K562 (cell line): ENCODE results near the gene TMF1. TPM values are rescaled to one million over a fixed set of nuclear protein-coding genes. Genes with fewer than 3 reads are reported as not detected.

Experiments used
- DMBX1 ChIP-seq: fragments of 250-450 bp; sonication (Bioruptor Pico); IDR thresholded peaks from 2 replicates; pipeline ENCODE4 v1.8.0; 2022; ENCODE audit warnings: inconsistent platforms, mild to moderate bottlenecking, moderate library complexity, borderline replicate concordance
- KLF13 ChIP-seq: fragments of 450-650 bp; IDR thresholded peaks from 2 replicates; pipeline ENCODE4 v1.6.1; 2016; ENCODE audit warnings: missing genetic modification characterization, low read depth, mild to moderate bottlenecking, missing compliant biosample characterization, moderate library complexity, borderline replicate concordance
- LEF1 ChIP-seq: fragments of 450-650 bp; IDR thresholded peaks from 2 replicates; pipeline ENCODE4 v1.6.1; 2016; ENCODE audit warnings: mild to moderate bottlenecking
- TAF1 ChIP-seq: IDR thresholded peaks from 2 replicates; pipeline ENCODE4 v1.6.1; 2011; ENCODE audit warnings: mild to moderate bottlenecking, low read length, moderate library complexity; ENCODE audit not compliant: insufficient read depth, control insufficient read depth, severe bottlenecking; ENCODE audit errors: extremely low read depth
- polyA plus RNA-seq, 8 experiments: library from polyadenylated mRNA; depleted of rRNA in 4 of 8; stranded (reverse) in 5 of 8; unstranded in 3 of 8; fragments of >200 nt; fragmentation: Nextera tagmentation in 2 of 8; fragmentation: Illumina TruSeq in 1 of 8; extraction: Ambion mirVana in 2 of 8; extraction: Trizol in 1 of 8; gene quantifications; 2 replicates each; pipeline versions ENCODE4 v1.2.1 to v1.2.3, GENCODE V29; 2011 to 2014; ENCODE audit warnings: inconsistent platforms in 1 of 8, missing spikeins in 1 of 8
- total RNA-seq, 7 experiments: library from RNA; depleted of rRNA in 6 of 7; stranded (reverse); fragments of >200 nt in 6 of 7; fragmentation: Illumina TruSeq in 2 of 7; extraction: Trizol in 2 of 7; gene quantifications; 2 replicates each; pipeline versions ENCODE4 v1.2.1 to v1.2.3, GENCODE V29; 2011 to 2021; ENCODE audit warnings: low replicate concordance in 1 of 7
- TF ChIP-seq, protein P1 (sequence below): fragments of 250-450 bp; sonication (Bioruptor Pico); IDR thresholded peaks from 2 replicates; pipeline ENCODE4 v1.9.0; 2021; ENCODE audit warnings: mild to moderate bottlenecking, inconsistent platforms
- TF ChIP-seq, protein P2 (sequence below), 2 experiments: IDR thresholded peaks; 2 replicates each; pipeline ENCODE4 v1.6.1; 2011; ENCODE audit warnings: borderline replicate concordance in 1 of 2, control low read depth in 1 of 2, low read depth in 1 of 2, low read length in 1 of 2, mild to moderate bottlenecking in 1 of 2, mixed read lengths in 1 of 2, moderate library complexity in 1 of 2; ENCODE audit not compliant: insufficient read depth in 1 of 2, insufficient read length in 1 of 2, poor library complexity in 1 of 2, severe bottlenecking in 1 of 2; ENCODE audit errors: extremely low read depth in 1 of 2
- TF ChIP-seq, protein P3 (sequence below), 3 experiments: IDR thresholded peaks in 2 of 3; conservative IDR thresholded peaks in 1 of 3; 2 replicates each; pipeline ENCODE4 v1.5.1; 2011 to 2012; ENCODE audit warnings: low read length in 3 of 3, mild to moderate bottlenecking in 3 of 3, control low read depth in 2 of 3, improper control_type of control experiment in 1 of 3, inconsistent platforms in 1 of 3, low read depth in 1 of 3, mixed read lengths in 1 of 3, moderate library complexity in 1 of 3; ENCODE audit not compliant: insufficient read depth in 2 of 3
- TF ChIP-seq, protein P4 (sequence below): fragments of 450-650 bp; IDR thresholded peaks from 2 replicates; pipeline ENCODE4 v1.6.1; 2017; ENCODE audit warnings: antibody characterized with exemption, mild to moderate bottlenecking

TMF1 gene
- total and polyA plus RNA-seq, 9 of the 15 experiments (the other 6 are each of a cell fraction or from before 2014, with no cell fraction given): 3.1 to 13.9 (median 10.3) TPM

DNA sequence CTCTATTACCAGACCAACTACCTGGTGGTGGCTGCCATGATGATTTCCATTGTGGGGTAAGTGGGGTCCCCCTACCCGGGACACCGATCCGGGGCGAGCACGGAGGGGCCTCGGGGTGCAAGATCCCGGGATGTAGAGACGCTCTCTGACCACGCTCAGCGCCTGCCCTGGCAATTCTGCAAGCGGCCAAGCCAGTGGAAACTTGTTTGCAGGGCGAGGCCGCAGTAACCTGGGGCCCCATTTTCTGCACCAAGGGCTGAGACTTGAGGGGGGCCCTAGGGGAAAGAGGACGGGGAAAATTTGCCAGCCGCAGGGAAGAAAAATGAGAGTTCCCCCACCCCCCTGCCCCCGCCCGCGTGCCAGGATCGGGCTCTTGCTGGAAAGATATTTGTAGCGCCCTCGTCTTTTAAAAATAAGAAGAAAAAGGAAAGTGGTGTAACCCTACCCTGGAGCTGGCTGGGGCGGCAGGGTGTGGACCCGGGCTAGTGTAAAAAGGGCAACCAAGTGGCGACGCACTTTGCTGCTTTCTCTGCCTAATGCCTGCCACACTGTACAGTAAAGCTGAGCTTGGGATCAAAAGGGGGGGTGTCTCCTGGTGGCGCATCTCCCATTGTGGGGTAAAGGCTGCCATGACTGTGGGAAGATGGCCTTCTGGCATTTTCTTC lies 33.2 kb upstream of the TMF1 start (continued):
- TF ChIP-seq, protein P1, sequence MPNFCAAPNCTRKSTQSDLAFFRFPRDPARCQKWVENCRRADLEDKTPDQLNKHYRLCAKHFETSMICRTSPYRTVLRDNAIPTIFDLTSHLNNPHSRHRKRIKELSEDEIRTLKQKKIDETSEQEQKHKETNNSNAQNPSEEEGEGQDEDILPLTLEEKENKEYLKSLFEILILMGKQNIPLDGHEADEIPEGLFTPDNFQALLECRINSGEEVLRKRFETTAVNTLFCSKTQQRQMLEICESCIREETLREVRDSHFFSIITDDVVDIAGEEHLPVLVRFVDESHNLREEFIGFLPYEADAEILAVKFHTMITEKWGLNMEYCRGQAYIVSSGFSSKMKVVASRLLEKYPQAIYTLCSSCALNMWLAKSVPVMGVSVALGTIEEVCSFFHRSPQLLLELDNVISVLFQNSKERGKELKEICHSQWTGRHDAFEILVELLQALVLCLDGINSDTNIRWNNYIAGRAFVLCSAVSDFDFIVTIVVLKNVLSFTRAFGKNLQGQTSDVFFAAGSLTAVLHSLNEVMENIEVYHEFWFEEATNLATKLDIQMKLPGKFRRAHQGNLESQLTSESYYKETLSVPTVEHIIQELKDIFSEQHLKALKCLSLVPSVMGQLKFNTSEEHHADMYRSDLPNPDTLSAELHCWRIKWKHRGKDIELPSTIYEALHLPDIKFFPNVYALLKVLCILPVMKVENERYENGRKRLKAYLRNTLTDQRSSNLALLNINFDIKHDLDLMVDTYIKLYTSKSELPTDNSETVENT: no peak
- TF ChIP-seq, protein P2, sequence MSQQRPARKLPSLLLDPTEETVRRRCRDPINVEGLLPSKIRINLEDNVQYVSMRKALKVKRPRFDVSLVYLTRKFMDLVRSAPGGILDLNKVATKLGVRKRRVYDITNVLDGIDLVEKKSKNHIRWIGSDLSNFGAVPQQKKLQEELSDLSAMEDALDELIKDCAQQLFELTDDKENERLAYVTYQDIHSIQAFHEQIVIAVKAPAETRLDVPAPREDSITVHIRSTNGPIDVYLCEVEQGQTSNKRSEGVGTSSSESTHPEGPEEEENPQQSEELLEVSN (IDR thresholded peaks at IDR 0.05; ENCODE audit: borderline replicate concordance in 1 of 2, extremely low read depth in 1 of 2, insufficient read depth in 1 of 2, insufficient read length in 1 of 2, low read depth in 1 of 2, low read length in 1 of 2, poor library complexity in 1 of 2, severe bottlenecking in 1 of 2): peak in 1 of 2 experiments; percentile 7
- TF ChIP-seq TAF1 (peak; percentile 5), KLF13 (tag) (no peak), DMBX1 (CRISPR knock-in tag) (no peak), LEF1 (no peak)
- TF ChIP-seq, protein P3, sequence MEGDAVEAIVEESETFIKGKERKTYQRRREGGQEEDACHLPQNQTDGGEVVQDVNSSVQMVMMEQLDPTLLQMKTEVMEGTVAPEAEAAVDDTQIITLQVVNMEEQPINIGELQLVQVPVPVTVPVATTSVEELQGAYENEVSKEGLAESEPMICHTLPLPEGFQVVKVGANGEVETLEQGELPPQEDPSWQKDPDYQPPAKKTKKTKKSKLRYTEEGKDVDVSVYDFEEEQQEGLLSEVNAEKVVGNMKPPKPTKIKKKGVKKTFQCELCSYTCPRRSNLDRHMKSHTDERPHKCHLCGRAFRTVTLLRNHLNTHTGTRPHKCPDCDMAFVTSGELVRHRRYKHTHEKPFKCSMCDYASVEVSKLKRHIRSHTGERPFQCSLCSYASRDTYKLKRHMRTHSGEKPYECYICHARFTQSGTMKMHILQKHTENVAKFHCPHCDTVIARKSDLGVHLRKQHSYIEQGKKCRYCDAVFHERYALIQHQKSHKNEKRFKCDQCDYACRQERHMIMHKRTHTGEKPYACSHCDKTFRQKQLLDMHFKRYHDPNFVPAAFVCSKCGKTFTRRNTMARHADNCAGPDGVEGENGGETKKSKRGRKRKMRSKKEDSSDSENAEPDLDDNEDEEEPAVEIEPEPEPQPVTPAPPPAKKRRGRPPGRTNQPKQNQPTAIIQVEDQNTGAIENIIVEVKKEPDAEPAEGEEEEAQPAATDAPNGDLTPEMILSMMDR (IDR thresholded peaks at IDR 0.05 in 2 of 3, conservative IDR thresholded peaks at IDR 0.05 in 1 of 3; ENCODE audit: insufficient read depth in 2 of 3, low read depth in 1 of 3, low read length in 3 of 3): no peak
- TF ChIP-seq, protein P4, sequence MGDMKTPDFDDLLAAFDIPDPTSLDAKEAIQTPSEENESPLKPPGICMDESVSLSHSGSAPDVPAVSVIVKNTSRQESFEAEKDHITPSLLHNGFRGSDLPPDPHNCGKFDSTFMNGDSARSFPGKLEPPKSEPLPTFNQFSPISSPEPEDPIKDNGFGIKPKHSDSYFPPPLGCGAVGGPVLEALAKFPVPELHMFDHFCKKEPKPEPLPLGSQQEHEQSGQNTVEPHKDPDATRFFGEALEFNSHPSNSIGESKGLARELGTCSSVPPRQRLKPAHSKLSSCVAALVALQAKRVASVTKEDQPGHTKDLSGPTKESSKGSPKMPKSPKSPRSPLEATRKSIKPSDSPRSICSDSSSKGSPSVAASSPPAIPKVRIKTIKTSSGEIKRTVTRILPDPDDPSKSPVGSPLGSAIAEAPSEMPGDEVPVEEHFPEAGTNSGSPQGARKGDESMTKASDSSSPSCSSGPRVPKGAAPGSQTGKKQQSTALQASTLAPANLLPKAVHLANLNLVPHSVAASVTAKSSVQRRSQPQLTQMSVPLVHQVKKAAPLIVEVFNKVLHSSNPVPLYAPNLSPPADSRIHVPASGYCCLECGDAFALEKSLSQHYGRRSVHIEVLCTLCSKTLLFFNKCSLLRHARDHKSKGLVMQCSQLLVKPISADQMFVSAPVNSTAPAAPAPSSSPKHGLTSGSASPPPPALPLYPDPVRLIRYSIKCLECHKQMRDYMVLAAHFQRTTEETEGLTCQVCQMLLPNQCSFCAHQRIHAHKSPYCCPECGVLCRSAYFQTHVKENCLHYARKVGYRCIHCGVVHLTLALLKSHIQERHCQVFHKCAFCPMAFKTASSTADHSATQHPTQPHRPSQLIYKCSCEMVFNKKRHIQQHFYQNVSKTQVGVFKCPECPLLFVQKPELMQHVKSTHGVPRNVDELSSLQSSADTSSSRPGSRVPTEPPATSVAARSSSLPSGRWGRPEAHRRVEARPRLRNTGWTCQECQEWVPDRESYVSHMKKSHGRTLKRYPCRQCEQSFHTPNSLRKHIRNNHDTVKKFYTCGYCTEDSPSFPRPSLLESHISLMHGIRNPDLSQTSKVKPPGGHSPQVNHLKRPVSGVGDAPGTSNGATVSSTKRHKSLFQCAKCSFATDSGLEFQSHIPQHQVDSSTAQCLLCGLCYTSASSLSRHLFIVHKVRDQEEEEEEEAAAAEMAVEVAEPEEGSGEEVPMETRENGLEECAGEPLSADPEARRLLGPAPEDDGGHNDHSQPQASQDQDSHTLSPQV: no peak
